Fibroblast of lung (primary cell): ENCODE measurements around the gene LHX4. TPM values are rescaled to one million over a fixed set of nuclear protein-coding genes. Genes with fewer than 3 reads are reported as not detected.

Source experiments
- DNase-seq, 2 donors: peaks; one replicate each; pipeline versions ENCODE4 v3.0.0 to v3.0.0-alpha.2; 2010; ENCODE audit warnings: low read depth in 2 of 2
- H2AFZ ChIP-seq: 2 replicates; pipeline ENCODE4 v1.5.1; 2012; ENCODE audit warnings: low read length, control low read depth, inconsistent platforms
- H3K27ac ChIP-seq: 2 replicates; pipeline ENCODE4 v1.5.1; 2011; ENCODE audit warnings: low read length, control low read depth; ENCODE audit not compliant: insufficient read depth
- H3K27me3 ChIP-seq: 2 replicates; pipeline ENCODE4 v1.5.1; 2011; ENCODE audit warnings: mild to moderate bottlenecking, low read length; ENCODE audit not compliant: control insufficient read depth, insufficient read depth
- H3K36me3 ChIP-seq: 2 replicates; pipeline ENCODE4 v1.5.1; 2011; ENCODE audit warnings: low read length; ENCODE audit not compliant: control insufficient read depth, insufficient read depth
- H3K4me1 ChIP-seq: 2 replicates; pipeline ENCODE4 v1.5.1; 2011; ENCODE audit warnings: low read length; ENCODE audit not compliant: control insufficient read depth, insufficient read depth; ENCODE audit errors: extremely low read depth
- H3K4me2 ChIP-seq: 2 replicates; pipeline ENCODE4 v1.5.1; 2011; ENCODE audit warnings: low read length, control low read depth; ENCODE audit not compliant: insufficient read depth; ENCODE audit errors: extremely low read depth
- H3K4me3 ChIP-seq, 4 experiments: fragments of 200-600 bp in 1 of 4; sonication (generic) in 1 of 4; replicated peaks in 1 of 4; 2 replicates each; pipeline ENCODE4 v1.5.1; 2011 to 2016; ENCODE audit warnings: low read length in 4 of 4, low read depth in 3 of 4, mild to moderate bottlenecking in 3 of 4, control low read depth in 2 of 4, inconsistent platforms in 1 of 4, mixed read lengths in 1 of 4; ENCODE audit not compliant: insufficient read depth in 1 of 4; ENCODE audit errors: control extremely low read depth in 1 of 4
- H3K79me2 ChIP-seq: 2 replicates; pipeline ENCODE4 v1.5.1; 2012; ENCODE audit warnings: mild to moderate bottlenecking, low read length, inconsistent platforms; ENCODE audit not compliant: control insufficient read depth, insufficient read depth
- H3K9ac ChIP-seq: 2 replicates; pipeline ENCODE4 v1.5.1; 2011; ENCODE audit warnings: mild to moderate bottlenecking, low read length, control low read depth; ENCODE audit not compliant: insufficient read depth
- H3K9me3 ChIP-seq: 2 replicates; pipeline ENCODE4 v1.5.1; 2012; ENCODE audit warnings: low read depth, low read length; ENCODE audit not compliant: control insufficient read depth, insufficient read depth
- H4K20me1 ChIP-seq: 2 replicates; pipeline ENCODE4 v1.5.1; 2011; ENCODE audit warnings: low read length; ENCODE audit not compliant: control insufficient read depth, insufficient read depth; ENCODE audit errors: extremely low read depth
- CTCF ChIP-seq, 2 donors: IDR thresholded peaks in 1 of 2; conservative IDR thresholded peaks in 1 of 2; 1 replicate in 1 of 2; 2 replicates in 1 of 2; pipeline ENCODE4 v1.5.1; 2011 to 2012; ENCODE audit warnings: low read length in 2 of 2, control low read depth in 1 of 2, inconsistent platforms in 1 of 2, low read depth in 1 of 2, mild to moderate bottlenecking in 1 of 2
- EZH2 ChIP-seq: IDR thresholded peaks from 2 replicates; pipeline ENCODE4 v1.5.1; 2012; ENCODE audit warnings: low read length, control low read depth, mild to moderate bottlenecking; ENCODE audit errors: missing control alignments
- polyA plus RNA-seq, 2 donors: library from polyadenylated mRNA; depleted of rRNA in 1 of 2; stranded (reverse) in 1 of 2; unstranded in 1 of 2; fragments of >200 nt; gene quantifications; 2 replicates each; pipeline ENCODE4 v1.2.1, GENCODE V29; 2011 to 2012; ENCODE audit warnings: missing spikeins in 1 of 2
- total RNA-seq: library from RNA; depleted of rRNA; stranded (reverse); fragments of >200 nt; gene quantifications from 2 replicates; pipeline ENCODE4 v1.2.1, GENCODE V29; 2014

LHX4 gene
- total and polyA plus RNA-seq, 2 donors (not counting 1 experiment from before 2014, with no cell fraction given) = 0.03 to 0.33 TPM

- Histone ChIP-seq H3K4me3 (no peak overlapping the region), H4K20me1 (no peaks in the 10 kb centered on the region), H3K9me3 (no peaks in the 10 kb centered on the region), H3K27me3 (peaks cover 2% of the 10 kb centered on the region), H3K36me3 (no peaks in the 10 kb centered on the region), H3K9ac (no peak overlapping the region), H3K27ac (no peak overlapping the region), H3K4me1 (peaks cover 6% of the 10 kb centered on the region), H3K4me2 (no peak overlapping the region), H3K79me2 (no peaks in the 10 kb centered on the region), H2AFZ (no peak overlapping the region)
- no peak for TF ChIP-seq CTCF (conservative IDR thresholded peaks at IDR 0.05 in 1 of 2, IDR thresholded peaks at IDR 0.05 in 1 of 2; ENCODE audit: low read depth in 1 of 2, low read length in 2 of 2)
- no peak for TF ChIP-seq EZH2
- no peak for DNase-seq
Measured at GRCh38 chr1:180266275-180267210, 36.5 kb downstream of the LHX4 start.

DNA sequence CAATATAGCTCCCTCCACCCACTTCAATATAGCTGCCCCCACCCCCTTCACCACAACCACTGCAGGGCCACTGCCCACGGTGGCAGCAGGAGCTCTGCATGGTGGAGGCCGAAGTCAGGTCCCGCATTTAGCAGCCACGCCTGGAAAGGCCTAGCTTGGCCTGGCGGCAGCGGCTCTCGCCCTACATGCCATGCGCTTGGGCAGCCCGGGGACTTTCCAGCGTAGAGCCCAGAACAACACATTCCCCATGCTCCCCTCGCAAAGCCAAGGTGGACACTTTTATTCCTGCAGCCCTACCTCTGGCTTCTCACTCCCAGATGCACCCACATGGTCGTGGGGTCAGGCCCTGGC is 37.1 kb downstream of the LHX4 start:
- no peak for DNase-seq
- Histone ChIP-seq H3K36me3 (no peaks in the 10 kb centered on the region), H3K79me2 (no peaks in the 10 kb centered on the region)

GRCh38 chr1:180267761-180268555 is 37.9 kb downstream of the LHX4 start:
- TF ChIP-seq CTCF (conservative IDR thresholded peaks at IDR 0.05 in 1 of 2, IDR thresholded peaks at IDR 0.05 in 1 of 2; ENCODE audit: low read depth in 1 of 2, low read length in 2 of 2) (no peak), EZH2 (no peak)
- no peak overlapping the region for H2AFZ ChIP-seq
- no peak overlapping the region for H3K27ac ChIP-seq
- no peak overlapping the region for H3K4me3 ChIP-seq
- no peaks in the 10 kb centered on the region for H4K20me1 ChIP-seq
- H3K36me3 ChIP-seq = no peaks in the 10 kb centered on the region
- no peak overlapping the region for H3K9ac ChIP-seq
- no peaks in the 10 kb centered on the region for H3K9me3 ChIP-seq
- no peaks in the 10 kb centered on the region for H3K79me2 ChIP-seq
- H3K27me3 ChIP-seq = no peaks in the 10 kb centered on the region
- H3K4me2 ChIP-seq = no peak overlapping the region
- no peak for DNase-seq
- H3K4me1 ChIP-seq = peaks cover 6% of the 10 kb centered on the region

More for the DNA sequence above, 37.1 kb downstream of the LHX4 start:
- Histone ChIP-seq H2AFZ (no peak overlapping the region), H3K9ac (no peak overlapping the region), H4K20me1 (no peaks in the 10 kb centered on the region), H3K4me3 (no peak overlapping the region), H3K9me3 (no peaks in the 10 kb centered on the region), H3K4me2 (no peak overlapping the region), H3K4me1 (peaks cover 6% of the 10 kb centered on the region), H3K27me3 (no peaks in the 10 kb centered on the region), H3K27ac (no peak overlapping the region)
- no peak for TF ChIP-seq EZH2
